OCI-M2 (cell line): ENCODE measurements around the gene SUPT5H.
A peak's percentile ranks its signal among the peaks of the same experiment; 100 is the strongest.

ENCODE experiments used
- DNase-seq: peaks from one replicate; lab custom pipeline; 2025; ENCODE audit not compliant: unreplicated experiment; lab: John Stamatoyannopoulos, UW

Gene SUPT5H

DNA sequence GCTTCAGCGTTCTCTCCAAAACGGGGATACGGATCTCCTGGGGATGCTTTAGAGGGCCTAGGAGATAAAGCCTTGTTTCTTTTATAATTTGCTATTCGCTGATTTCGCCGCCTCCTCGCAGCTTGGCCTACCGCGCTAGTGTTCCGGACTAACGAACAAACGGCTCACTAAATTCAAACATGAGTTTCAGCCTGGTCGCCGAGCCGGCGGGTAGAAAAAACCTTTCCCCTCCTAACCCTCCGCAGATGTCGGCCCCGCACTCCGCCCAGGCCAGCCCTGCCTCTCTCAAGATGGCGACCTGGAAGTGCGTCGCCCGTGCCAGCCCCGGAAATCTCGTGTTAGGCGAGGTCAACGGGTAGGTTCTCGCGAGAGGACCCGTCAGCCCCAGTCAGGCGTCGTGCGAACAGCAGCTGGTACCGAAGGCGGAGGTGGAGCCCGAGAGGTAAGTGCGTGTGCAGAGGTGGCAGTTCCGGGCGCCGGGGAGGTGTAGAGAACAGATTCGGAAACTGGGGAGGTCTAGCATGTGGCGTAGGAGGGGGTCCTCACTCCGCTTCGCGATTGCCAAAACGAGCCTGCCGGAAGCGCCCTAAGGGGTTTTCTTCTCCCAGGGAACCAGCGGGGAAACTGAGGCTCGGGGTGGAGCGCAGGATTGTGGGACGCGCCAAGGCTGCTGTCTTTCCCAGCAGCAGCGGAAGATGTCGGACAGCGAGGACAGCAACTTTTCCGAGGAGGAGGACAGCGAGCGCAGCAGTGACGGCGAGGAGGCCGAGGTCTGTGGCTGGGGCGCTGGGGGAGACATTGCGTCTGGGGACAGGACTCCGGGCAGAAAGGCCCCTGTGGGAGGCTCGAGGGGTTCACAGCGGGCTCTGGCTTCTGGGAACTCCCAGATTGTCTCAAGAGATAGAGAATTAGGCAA lies at the start of gene SUPT5H:
TSS of gene SUPT5H (plus strand) at position 387 of the 916 bp plus-strand sequence. CDS start at position 696, 309 bp downstream.
- peak; percentile 97 for DNase-seq

DNA sequence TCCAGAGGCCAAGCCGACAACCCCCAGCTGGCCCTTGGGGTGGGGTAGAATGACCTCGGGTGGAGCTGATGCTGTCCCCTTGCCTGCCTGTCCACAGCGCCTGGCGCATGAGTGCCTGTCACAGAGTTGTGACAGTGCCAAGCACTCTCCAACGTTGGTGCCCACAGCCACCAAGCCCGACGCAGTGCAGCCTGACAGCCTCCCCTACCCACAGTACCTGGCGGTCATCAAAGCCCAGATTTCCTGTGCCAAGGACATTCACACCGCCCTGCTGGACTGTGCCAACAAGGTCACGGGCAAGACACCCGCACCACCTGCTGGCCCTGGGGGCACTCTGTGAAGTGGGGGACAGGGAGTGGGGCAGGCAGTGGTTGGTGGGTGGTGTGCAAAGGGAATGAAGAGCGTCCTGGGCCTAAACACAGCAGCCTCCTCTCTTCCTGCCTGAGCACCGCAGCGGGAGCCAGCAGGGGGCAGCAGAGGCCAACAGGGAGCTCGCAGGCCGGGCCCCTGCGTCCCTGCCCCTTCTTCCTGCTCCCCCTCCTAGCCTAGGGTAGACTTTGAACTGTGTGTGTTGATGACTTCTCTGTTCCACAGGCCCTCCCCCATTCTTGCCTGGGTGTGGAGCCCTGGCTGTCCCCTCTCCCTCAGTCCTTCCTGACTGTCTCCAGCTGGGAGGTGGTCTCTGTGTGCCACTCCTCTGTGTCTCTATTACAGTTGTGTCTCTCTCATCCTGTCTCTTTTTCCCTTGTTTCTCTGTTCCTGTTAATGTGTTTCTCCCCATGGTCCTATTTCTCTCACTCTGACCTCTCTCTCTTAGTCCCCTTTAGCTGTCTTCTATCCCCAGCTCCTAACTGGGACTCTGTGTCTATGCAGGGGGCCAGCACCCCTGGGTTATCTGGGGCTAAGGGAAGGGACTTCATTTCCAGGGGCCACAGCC lies 47.8 kb upstream of the SUPT5H start:
- peak; percentile 84 for DNase-seq

DNA sequence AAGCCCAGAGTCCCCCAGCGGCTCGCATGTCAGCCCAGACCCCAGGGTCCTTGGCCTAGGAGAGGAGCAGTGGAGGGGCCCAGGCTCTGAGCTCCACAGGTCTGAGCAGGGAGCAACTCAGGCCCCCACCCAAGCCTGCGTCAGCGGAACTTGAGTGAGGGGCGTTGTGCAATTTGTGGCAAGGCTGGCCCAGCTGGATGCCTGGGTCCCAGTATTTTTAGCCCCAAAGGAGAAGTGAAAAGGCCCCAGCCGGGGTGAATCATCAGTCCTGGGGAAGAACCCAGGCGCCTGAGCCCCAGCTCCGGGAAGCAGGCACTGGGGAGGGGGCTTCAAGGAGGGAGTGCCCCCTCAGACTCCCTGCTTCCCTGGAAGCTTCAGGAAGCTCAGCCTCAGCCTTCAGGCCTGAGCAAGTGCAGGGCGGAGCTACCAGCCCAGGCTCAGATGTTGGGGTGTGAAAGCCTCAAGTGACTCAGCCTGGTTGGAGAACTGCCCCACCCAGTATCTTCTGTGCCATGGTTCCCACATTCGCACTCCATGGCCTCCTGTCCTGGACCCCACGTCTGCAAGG lies 47.0 kb upstream of the SUPT5H start:
- DNase-seq = no peak

DNA sequence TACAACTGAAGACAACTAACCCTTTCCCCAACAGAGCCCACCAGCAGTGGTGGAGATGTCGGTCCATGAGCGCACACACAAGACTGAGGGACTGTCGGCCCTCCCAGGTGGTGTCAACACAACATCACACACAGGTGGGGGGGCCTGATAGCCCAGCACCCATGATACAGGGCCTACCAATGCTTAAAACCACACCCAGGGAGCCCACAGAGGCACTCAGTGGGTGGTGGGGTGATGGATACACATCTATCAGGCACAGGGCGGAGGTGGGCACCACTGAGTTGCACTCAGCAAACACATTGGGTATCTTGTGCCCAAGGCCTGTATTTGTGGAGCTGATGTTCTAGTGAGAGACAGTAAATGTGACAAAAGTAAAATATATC lies 45.7 kb upstream of the SUPT5H start:
- DNase-seq = no peak

- no peak for DNase-seq
Observed at GRCh38 chr19:39400061-39400460, 45.3 kb upstream of the SUPT5H start.

DNA sequence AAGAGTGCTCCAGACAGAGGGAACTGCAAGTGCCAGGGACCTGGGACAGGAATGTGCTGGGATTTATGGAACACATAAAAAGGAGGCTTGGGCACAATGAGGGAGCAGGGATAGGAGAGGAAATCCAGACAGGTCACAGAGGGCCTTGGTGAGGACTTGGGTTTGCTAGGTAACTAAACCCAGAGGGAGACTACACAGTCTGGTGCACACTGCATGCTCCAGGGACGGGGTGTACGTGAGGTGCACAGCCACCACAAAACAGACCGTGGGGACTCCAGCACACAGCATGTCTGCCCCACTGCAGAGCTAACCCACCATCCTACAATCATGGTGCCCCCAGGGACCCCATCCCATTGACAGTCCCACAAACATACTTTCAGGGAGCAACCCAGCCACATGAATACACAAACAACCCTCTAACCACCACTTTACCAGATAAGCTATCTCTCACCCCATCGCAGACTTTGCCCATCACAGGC lies 44.3 kb upstream of the SUPT5H start:
- no peak for DNase-seq

DNA sequence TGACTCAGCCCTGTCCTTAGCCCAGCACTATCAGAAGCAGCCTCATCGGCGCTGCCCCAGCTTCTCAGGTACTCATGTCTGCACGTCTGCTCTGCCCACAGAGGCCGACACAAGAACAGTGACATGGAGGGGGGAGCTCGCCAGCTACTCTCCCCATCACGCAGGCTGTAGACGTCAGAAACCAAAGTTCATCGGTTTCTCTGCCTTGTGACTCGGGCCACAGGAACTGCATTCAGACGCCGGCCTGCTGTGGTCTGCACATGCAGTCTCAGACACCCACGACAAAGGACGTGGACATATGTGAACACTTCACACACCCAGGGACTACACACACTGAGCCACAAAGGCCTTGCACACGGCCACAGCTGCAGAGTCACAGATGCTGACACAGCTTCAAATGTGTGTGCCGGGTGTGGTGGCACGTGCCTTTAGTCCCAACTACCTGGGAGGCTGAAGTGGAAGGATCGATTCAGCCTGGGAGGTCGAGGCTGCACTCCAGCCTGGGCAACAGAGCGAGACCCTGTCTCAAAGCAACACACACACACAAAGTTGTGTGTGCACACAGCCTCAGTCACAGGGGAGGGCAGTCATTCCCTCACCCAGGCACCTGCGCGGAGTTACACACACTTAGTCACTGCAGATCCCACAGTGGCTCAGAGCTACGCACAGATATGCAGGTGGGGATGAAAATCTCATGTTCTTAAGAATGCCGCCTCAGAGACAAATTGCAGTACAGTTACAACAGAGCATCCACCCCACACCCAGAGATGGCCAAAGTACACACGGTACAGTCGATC lies 43.6 kb upstream of the SUPT5H start:
- no peak for DNase-seq

- peak; percentile 64 for DNase-seq
Observed at GRCh38 chr19:39402346-39403300, 42.8 kb upstream of the SUPT5H start.

GRCh38 chr19:39403331-39404312 lies 41.8 kb upstream of the SUPT5H start:
- DNase-seq = no peak

- no peak for DNase-seq
Observed at GRCh38 chr19:39405261-39405957, 40.0 kb upstream of the SUPT5H start.

- DNase-seq = no peak
Observed at GRCh38 chr19:39405958-39406655, 39.3 kb upstream of the SUPT5H start.

GRCh38 chr19:39406656-39407409 lies 38.5 kb upstream of the SUPT5H start, which contains the start of gene ZFP36:
Gene ZFP36 (plus strand): TSS chr19:39406847. CDS start chr19:39406905, 58 bp downstream.
- DNase-seq = peak; percentile 69

DNA sequence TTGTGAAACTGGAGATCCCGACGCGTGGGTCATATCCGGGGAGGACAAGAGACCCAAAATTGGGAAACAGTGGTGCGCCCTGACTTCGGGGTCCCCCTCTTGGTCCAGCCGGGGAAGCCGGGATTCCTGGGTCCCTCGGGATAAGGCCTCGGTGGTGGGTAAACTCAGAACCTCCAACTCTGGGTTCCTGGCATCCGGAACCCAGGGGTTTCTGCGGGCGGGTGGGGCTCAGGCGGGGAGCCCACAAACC lies 38.0 kb upstream of the SUPT5H start:
- no peak for DNase-seq

GRCh38 chr19:39407660-39408391 lies 37.6 kb upstream of the SUPT5H start:
- DNase-seq = no peak

DNA sequence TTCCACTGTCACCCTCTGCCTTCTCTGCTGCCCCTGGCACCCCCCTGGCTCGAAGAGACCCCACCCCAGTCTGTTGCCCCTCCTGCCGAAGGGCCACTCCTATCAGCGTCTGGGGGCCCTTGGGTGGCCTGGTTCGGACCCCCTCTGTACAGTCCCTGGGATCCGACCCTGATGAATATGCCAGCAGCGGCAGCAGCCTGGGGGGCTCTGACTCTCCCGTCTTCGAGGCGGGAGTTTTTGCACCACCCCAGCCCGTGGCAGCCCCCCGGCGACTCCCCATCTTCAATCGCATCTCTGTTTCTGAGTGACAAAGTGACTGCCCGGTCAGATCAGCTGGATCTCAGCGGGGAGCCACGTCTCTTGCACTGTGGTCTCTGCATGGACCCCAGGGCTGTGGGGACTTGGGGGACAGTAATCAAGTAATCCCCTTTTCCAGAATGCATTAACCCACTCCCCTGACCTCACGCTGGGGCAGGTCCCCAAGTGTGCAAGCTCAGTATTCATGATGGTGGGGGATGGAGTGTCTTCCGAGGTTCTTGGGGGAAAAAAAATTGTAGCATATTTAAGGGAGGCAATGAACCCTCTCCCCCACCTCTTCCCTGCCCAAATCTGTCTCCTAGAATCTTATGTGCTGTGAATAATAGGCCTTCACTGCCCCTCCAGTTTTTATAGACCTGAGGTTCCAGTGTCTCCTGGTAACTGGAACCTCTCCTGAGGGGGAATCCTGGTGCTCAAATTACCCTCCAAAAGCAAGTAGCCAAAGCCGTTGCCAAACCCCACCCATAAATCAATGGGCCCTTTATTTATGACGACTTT lies 36.8 kb upstream of the SUPT5H start:
- DNase-seq = no peak
